ENCODE data around the gene FAM90A1. TPM values are rescaled to one million over a fixed set of nuclear protein-coding genes. Genes with fewer than 3 reads are reported as not detected.
A peak's percentile ranks its signal among the peaks of the same experiment; 100 is the strongest.
"Not testable (repeated sequence)": the region's sequence is repeated elsewhere in the genome, so short reads cannot be mapped to it uniquely, and the experiment has no call there.

The FAM90A1 gene
- total RNA-seq, 1 experiment from 2014 or later, result 0.09 TPM

GRCh38 chr12:8242622-8242879, 15.1 kb upstream of the FAM90A1 start:
- WGBS (ENCODE audit: extremely low coverage, insufficient read length, low lambda C conversion rate), result no CpG with 5 or more reads among the region's 28 CpGs
- H3K9ac ChIP-seq (ENCODE audit: extremely low read depth, insufficient read length, low read length), result peak overlapping the region; percentile 50
- not testable (repeated sequence) for H4K20me1 ChIP-seq (ENCODE audit: control insufficient read depth, insufficient read depth, insufficient read length)

GRCh38 chr12:8241917-8242621, 14.7 kb upstream of the FAM90A1 start:
- H4K5ac ChIP-seq (ENCODE audit: insufficient read length, low read depth, low read length); H2BK5ac ChIP-seq (ENCODE audit: insufficient read length, low read length); H3T11ph ChIP-seq (ENCODE audit: low read length); H2BK20ac ChIP-seq (ENCODE audit: low read depth, low read length, poor library complexity, severe bottlenecking); H3K36me3 Mint-ChIP-seq (ENCODE audit: insufficient read depth in 1 of 3, low read depth in 3 of 3); H3K9me3 ChIP-seq (ENCODE audit: control insufficient read depth, low read depth, low read length); H3K56ac ChIP-seq (ENCODE audit: insufficient read length, low read depth, low read length); H3K4ac ChIP-seq (ENCODE audit: low read depth, low read length); H3K9me3 Mint-ChIP-seq; H4K91ac ChIP-seq (ENCODE audit: insufficient read length, low read depth, low read length); H3K14ac ChIP-seq (ENCODE audit: insufficient read depth, low read length); H3K79me1 ChIP-seq (ENCODE audit: insufficient read depth, low read depth, low read length, poor library complexity, severe bottlenecking); H3K27me3 ChIP-seq (ENCODE audit: insufficient read depth, low read length); H4K20me1 ChIP-seq (ENCODE audit: control insufficient read depth, insufficient read depth, insufficient read length); H3K23ac ChIP-seq (ENCODE audit: insufficient read length, low read depth, low read length); H3K79me2 ChIP-seq (ENCODE audit: insufficient read depth, low read length); H2BK12ac ChIP-seq (ENCODE audit: insufficient read length, low read depth, low read length); H3K4me1 ChIP-seq (ENCODE audit: insufficient read depth, low read length); H3K27ac ChIP-seq (ENCODE audit: insufficient read length, low read depth, low read length); H4K8ac ChIP-seq (replicated peaks; ENCODE audit: insufficient read length, low read depth, low read length); H2AK5ac ChIP-seq (ENCODE audit: insufficient read length, low read length); H2AFZ ChIP-seq (ENCODE audit: low read length); H2BK120ac ChIP-seq (ENCODE audit: low read depth, low read length, poor library complexity, severe bottlenecking); H3K18ac ChIP-seq (ENCODE audit: insufficient read length, low read depth, low read length); H2BK15ac ChIP-seq (ENCODE audit: low read depth, low read length); H3K23me2 ChIP-seq (ENCODE audit: insufficient read length, low read depth, low read length, poor library complexity, severe bottlenecking); H3K27me3 Mint-ChIP-seq (ENCODE audit: low read depth): not testable (repeated sequence)
- Histone ChIP-seq H3K4me2 (ENCODE audit: insufficient read depth, insufficient read length, low read length) (peak overlapping the region; percentile 79), H3K9ac (ENCODE audit: extremely low read depth, insufficient read length, low read length) (peak overlapping the region; percentile 50)
- no CpG with 5 or more reads among the region's 20 CpGs for WGBS (ENCODE audit: extremely low coverage, insufficient read length, low lambda C conversion rate)
- H3K4me1 Mint-ChIP-seq, result peaks cover 17 to 23% of the 10 kb centered on the region in 2 experiments
- peak overlapping the region in 1 of 3 experiments; percentile 23; a peak in 1 of 7 replicates for H3K27ac Mint-ChIP-seq
- DNase-seq, result peak; percentile 49
- H3K4me3 Mint-ChIP-seq, result peak overlapping the region; percentile 87 to 92

More at GRCh38 chr12:8242622-8242879, 15.1 kb upstream of the FAM90A1 start:
- not testable (repeated sequence) for H2AFZ ChIP-seq (ENCODE audit: low read length); H2BK12ac ChIP-seq (ENCODE audit: insufficient read length, low read depth, low read length); H2BK20ac ChIP-seq (ENCODE audit: low read depth, low read length, poor library complexity, severe bottlenecking); H3K9me3 Mint-ChIP-seq; H3K79me2 ChIP-seq (ENCODE audit: insufficient read depth, low read length); H3K56ac ChIP-seq (ENCODE audit: insufficient read length, low read depth, low read length); H3K4ac ChIP-seq (ENCODE audit: low read depth, low read length); H3K18ac ChIP-seq (ENCODE audit: insufficient read length, low read depth, low read length); H3T11ph ChIP-seq (ENCODE audit: low read length); H4K5ac ChIP-seq (ENCODE audit: insufficient read length, low read depth, low read length); H3K23ac ChIP-seq (ENCODE audit: insufficient read length, low read depth, low read length); H2BK120ac ChIP-seq (ENCODE audit: low read depth, low read length, poor library complexity, severe bottlenecking); H4K91ac ChIP-seq (ENCODE audit: insufficient read length, low read depth, low read length); H3K9me3 ChIP-seq (ENCODE audit: control insufficient read depth, low read depth, low read length); H3K27ac ChIP-seq (ENCODE audit: insufficient read length, low read depth, low read length); H3K23me2 ChIP-seq (ENCODE audit: insufficient read length, low read depth, low read length, poor library complexity, severe bottlenecking); H3K27me3 Mint-ChIP-seq (ENCODE audit: low read depth); H3K4me1 ChIP-seq (ENCODE audit: insufficient read depth, low read length); H3K27me3 ChIP-seq (ENCODE audit: insufficient read depth, low read length); H3K79me1 ChIP-seq (ENCODE audit: insufficient read depth, low read depth, low read length, poor library complexity, severe bottlenecking); H3K14ac ChIP-seq (ENCODE audit: insufficient read depth, low read length); H2AK5ac ChIP-seq (ENCODE audit: insufficient read length, low read length); H3K36me3 Mint-ChIP-seq (ENCODE audit: insufficient read depth in 1 of 3, low read depth in 3 of 3); H2BK5ac ChIP-seq (ENCODE audit: insufficient read length, low read length); DNase-seq; H4K8ac ChIP-seq (replicated peaks; ENCODE audit: insufficient read length, low read depth, low read length); H2BK15ac ChIP-seq (ENCODE audit: low read depth, low read length)
- H3K27ac Mint-ChIP-seq, result peak overlapping the region in 1 of 3 experiments; percentile 23; a peak in 1 of 7 replicates
- peak overlapping the region; percentile 79 for H3K4me2 ChIP-seq (ENCODE audit: insufficient read depth, insufficient read length, low read length)
- peaks cover 16 to 22% of the 10 kb centered on the region in 2 experiments for H3K4me1 Mint-ChIP-seq
- H3K4me3 Mint-ChIP-seq, result peak overlapping the region; percentile 87 to 92

Data from H9 (cell line).